ENCODE results near the gene SLC35A3. TPM values are rescaled to one million over a fixed set of nuclear protein-coding genes. Genes with fewer than 3 reads are reported as not detected.
A peak's percentile ranks its signal among the peaks of the same experiment; 100 is the strongest.

SLC35A3 gene
- total and polyA plus RNA-seq, 4 donors = 10.8 to 53.8 (median 29.6) TPM

DNA sequence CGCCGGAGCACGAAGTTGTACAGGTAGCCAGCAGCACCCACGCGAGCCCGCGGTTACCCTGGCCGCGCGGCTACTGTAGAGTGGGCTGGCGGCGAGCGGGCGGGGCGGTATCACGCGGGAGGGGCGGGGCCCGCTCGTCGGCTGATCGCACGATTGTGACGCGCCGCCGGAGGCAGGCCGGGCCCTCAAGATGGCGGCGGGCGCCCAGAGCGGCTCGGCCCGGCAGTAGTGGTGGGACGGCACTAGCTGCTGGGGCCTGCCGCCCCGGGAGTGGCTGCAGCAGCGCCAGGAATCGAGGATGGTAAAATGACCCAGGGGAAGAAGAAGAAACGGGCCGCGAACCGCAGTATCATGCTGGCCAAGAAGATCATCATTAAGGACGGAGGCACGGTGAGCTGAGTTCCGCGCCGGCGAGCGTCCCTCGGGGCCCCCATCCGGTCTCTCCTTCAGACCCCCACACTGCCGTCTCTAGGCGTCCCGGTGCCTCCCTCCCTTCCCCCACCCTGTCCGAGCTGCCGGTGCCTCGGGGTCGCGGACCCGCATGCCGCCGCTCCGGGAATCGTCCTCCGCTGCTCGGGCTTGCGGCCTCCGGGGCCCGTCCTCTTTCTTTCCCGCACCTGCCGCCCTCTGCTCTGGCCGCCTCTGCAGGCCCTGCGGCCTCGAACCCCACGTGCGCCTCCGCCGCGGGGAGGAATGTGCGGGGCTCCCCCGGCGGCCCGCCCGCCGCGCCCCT, 68.3 kb downstream of the SLC35A3 start:
- no peaks in the 10 kb centered on the region for H3K9me3 ChIP-seq (ENCODE audit: control insufficient read depth in 4 of 4, insufficient read depth in 3 of 4, low read length in 3 of 4)
- H3K27me3 ChIP-seq (ENCODE audit: control insufficient read depth in 3 of 3, insufficient read depth in 3 of 3, low read length in 2 of 3) = no peaks in the 10 kb centered on the region
- WGBS, 2 donors = 0 to 1% methylated on average over 59 to 87 of the region's 87 CpGs
- peak overlapping the region; percentile 64 for H3K4me3 ChIP-seq
- ATAC-seq (ENCODE audit: insufficient read depth, low FRiP score) (peak; percentile 98), DNase-seq (peak; percentile 92 to 95 (median 93))
- H3K4me1 ChIP-seq (ENCODE audit: control insufficient read depth in 5 of 5, insufficient read depth in 5 of 5, low read length in 5 of 5) = peaks cover 0 to 20% (median 10%) of the 10 kb centered on the region in 5 donors
- TF ChIP-seq, protein P1, sequence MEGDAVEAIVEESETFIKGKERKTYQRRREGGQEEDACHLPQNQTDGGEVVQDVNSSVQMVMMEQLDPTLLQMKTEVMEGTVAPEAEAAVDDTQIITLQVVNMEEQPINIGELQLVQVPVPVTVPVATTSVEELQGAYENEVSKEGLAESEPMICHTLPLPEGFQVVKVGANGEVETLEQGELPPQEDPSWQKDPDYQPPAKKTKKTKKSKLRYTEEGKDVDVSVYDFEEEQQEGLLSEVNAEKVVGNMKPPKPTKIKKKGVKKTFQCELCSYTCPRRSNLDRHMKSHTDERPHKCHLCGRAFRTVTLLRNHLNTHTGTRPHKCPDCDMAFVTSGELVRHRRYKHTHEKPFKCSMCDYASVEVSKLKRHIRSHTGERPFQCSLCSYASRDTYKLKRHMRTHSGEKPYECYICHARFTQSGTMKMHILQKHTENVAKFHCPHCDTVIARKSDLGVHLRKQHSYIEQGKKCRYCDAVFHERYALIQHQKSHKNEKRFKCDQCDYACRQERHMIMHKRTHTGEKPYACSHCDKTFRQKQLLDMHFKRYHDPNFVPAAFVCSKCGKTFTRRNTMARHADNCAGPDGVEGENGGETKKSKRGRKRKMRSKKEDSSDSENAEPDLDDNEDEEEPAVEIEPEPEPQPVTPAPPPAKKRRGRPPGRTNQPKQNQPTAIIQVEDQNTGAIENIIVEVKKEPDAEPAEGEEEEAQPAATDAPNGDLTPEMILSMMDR (IDR thresholded peaks at IDR 0.05; ENCODE audit: control extremely low read depth, extremely low read depth) = no peak
- peaks cover 0 to 1% (median 0%) of the 10 kb centered on the region in 4 donors for H3K36me3 ChIP-seq (ENCODE audit: control insufficient read depth in 4 of 4, insufficient read depth in 4 of 4, low read length in 4 of 4)
- H3K27ac ChIP-seq (ENCODE audit: low read depth in 1 of 2, low read length in 1 of 2) = peak overlapping the region; percentile 96 to 97
- peak overlapping the region; percentile 93 to 100 for H3K9ac ChIP-seq (ENCODE audit: insufficient read depth in 1 of 2, low read length in 2 of 2)

DNA sequence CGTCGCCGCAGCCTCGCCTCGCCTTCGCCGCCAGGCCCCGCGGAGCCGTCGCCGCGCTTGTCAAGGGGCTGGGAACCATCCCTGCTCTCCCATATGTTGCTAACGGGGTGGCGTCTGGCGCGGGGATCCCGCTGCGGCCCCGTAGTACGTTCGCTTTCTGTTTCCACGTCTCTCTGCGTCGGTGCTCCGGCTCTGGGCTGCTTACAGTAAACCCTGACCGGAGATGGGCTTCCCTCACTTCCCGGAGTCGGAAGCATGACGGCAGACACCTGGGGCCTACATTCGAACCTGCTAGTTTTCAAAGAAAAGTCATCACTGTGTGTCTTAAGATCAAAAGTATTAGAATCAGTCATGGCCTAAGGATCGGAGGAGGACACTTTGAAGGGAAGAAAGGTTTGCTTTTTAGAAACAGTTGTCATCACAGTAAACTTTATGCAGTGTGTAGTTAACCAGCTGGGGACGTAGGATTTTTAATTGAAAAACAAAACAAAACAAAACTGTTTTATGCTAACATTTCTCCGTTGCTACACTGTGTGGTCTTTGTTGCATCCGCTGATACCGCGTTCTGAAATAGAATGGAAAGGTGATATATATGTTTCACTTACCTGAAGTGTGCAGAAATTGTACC, 69.0 kb downstream of the SLC35A3 start:
- peaks cover 0 to 20% (median 10%) of the 10 kb centered on the region in 5 donors for H3K4me1 ChIP-seq (ENCODE audit: control insufficient read depth in 5 of 5, insufficient read depth in 5 of 5, low read length in 5 of 5)
- peak overlapping the region; percentile 93 to 99 for H3K9ac ChIP-seq (ENCODE audit: insufficient read depth in 1 of 2, low read length in 2 of 2)
- peak; percentile 79 to 83 (median 79) for DNase-seq
- peak overlapping the region; percentile 96 to 97 for H3K27ac ChIP-seq (ENCODE audit: low read depth in 1 of 2, low read length in 1 of 2)
- peak overlapping the region; percentile 64 for H3K4me3 ChIP-seq
- TF ChIP-seq, protein P1 (IDR thresholded peaks at IDR 0.05; ENCODE audit: control extremely low read depth, extremely low read depth) = no peak
- 0 to 1% methylated on average over 37 of the region's 37 CpGs for WGBS, 2 donors
- no peaks in the 10 kb centered on the region for H3K27me3 ChIP-seq (ENCODE audit: control insufficient read depth in 3 of 3, insufficient read depth in 3 of 3, low read length in 2 of 3)
- peaks cover 0 to 1% (median 0%) of the 10 kb centered on the region in 4 donors for H3K36me3 ChIP-seq (ENCODE audit: control insufficient read depth in 4 of 4, insufficient read depth in 4 of 4, low read length in 4 of 4)
- ATAC-seq (ENCODE audit: insufficient read depth, low FRiP score) = peak; percentile 58
- no peaks in the 10 kb centered on the region for H3K9me3 ChIP-seq (ENCODE audit: control insufficient read depth in 4 of 4, insufficient read depth in 3 of 4, low read length in 3 of 4)

DNA sequence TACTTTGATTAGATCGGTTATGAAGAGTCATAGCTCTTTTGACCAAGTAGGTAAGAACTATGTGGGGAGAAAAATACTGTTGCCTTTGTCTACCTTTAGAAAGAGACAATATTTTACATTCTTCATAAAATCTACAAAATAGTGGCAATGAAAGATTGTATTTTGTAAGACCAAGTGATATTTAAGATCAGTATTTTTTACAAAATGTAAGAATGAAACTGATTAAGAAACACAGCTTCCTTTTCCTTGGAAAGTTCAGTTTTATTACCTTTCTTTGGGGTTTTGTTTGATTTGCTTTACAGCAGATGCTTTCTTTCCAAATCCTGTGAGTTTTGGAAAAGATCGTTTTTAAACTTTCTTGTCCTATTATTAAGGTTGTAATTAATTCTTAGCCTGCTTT, 69.8 kb downstream of the SLC35A3 start:
- peak overlapping the region; percentile 93 to 99 for H3K9ac ChIP-seq (ENCODE audit: insufficient read depth in 1 of 2, low read length in 2 of 2)
- H3K27me3 ChIP-seq (ENCODE audit: control insufficient read depth in 3 of 3, insufficient read depth in 3 of 3, low read length in 2 of 3) = no peaks in the 10 kb centered on the region
- H3K36me3 ChIP-seq (ENCODE audit: control insufficient read depth in 4 of 4, insufficient read depth in 4 of 4, low read length in 4 of 4) = peaks cover 0 to 1% (median 0%) of the 10 kb centered on the region in 4 donors
- peak in 1 of 3 donors; percentile 7 for DNase-seq
- H3K27ac ChIP-seq (ENCODE audit: low read depth in 1 of 2, low read length in 1 of 2) = no peak overlapping the region
- H3K4me1 ChIP-seq (ENCODE audit: control insufficient read depth in 5 of 5, insufficient read depth in 5 of 5, low read length in 5 of 5) = peaks cover 0 to 20% (median 10%) of the 10 kb centered on the region in 5 donors
- TF ChIP-seq, protein P1 (IDR thresholded peaks at IDR 0.05; ENCODE audit: control extremely low read depth, extremely low read depth) = no peak
- 9 to 27% methylated on average over 2 of the region's 2 CpGs for WGBS, 2 donors
- no peaks in the 10 kb centered on the region for H3K9me3 ChIP-seq (ENCODE audit: control insufficient read depth in 4 of 4, insufficient read depth in 3 of 4, low read length in 3 of 4)
- no peak overlapping the region for H3K4me3 ChIP-seq
- no peak for ATAC-seq (ENCODE audit: insufficient read depth, low FRiP score)

Data from lung (tissue), 12 donors.